ENCODE measurements around the gene ZBTB48.
A peak's percentile ranks its signal among the peaks of the same experiment; 100 is the strongest.
"Not testable (repeated sequence)": the region's sequence is repeated elsewhere in the genome, so short reads cannot be mapped to it uniquely, and the experiment has no call there.

Gene ZBTB48

DNA sequence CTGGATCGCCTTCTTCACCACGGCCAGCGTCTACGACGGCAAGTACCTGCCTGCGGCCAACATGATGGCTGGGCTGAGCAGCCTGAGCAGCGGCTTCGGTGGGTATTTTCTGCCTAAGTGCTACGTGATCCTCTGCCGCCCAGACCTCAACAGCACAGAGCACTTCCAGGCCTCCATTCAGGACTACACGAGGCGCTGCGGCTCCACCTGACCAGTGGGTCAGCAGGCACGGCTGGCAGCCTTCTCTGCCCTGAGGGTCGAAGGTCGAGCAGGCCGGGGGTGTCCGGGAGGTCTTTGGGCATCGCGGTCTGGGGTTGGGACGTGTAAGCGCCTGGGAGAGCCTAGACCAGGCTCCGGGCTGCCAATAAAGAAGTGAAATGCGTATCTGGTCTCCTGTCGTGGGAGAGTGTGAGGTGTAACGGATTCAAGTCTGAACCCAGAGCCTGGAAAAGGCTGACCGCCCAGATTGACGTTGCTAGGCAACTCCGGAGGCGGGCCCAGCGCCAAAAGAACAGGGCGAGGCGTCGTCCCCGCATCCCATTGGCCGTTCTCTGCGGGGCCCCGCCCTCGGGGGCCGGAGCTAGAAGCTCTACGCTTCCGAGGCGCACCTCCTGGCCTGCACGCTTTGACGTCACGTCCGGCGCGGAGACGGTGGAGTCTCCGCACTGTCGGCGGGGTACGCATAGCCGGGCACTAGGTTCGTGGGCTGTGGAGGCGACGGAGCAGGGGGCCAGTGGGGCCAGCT, at the start of gene ZBTB48:
Gene ZBTB48, plus strand, starts transcription at position 621 of the 745 bp plus-strand sequence. CDS start 616 bp downstream, outside the sequence.
- DNase-seq: peak; percentile 94

DNA sequence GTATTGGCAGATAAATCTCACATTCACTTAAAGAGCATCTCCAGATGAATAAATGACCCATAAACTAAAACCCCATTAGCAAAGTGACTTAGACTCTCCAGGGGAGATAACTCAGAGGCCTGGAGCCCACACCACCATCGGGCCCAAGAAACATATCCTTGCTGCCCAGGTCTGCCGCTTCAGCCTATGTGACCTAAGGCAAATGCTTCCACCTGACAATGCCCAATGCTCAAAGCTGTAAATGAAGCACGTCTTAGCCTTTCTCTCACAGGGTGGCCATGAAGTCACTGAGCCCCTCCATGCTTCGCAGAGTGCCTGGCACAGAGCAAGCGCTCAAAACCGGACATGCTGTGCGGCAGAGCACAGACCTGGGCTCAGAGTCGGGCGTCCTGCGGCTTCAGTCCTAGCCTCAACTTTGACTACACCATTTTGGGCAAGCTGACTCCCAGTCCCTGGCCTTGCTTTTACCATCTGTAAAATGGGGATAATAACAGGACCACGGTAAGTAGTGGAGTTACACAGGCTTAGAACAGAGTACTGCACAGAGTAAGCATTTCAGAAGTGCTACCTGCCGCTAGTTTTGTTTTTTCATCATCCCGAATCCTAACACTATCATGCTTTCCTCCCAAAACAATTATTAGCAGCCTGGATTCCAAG, 49.2 kb upstream of the ZBTB48 start:
- no peak for DNase-seq

DNA sequence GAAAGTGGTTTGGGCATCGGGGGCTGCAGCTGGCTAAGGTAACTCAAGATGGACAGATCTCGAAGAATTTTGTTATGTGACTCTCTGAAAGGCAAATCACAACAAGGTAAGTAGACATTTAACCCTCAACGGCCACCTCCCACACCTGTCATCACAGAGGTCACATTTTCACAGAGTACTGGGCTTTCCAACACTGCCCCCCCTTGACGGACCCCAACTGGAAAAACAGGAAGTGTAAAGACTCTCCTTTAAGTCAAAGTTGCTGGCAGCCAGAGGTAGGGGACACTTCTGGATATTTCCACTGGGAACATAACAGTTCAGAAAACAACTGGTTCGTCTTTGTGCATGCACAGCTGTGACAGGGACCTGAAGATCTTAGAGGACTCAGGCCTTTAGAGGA, 47.8 kb upstream of the ZBTB48 start:
- DNase-seq: no peak

DNA sequence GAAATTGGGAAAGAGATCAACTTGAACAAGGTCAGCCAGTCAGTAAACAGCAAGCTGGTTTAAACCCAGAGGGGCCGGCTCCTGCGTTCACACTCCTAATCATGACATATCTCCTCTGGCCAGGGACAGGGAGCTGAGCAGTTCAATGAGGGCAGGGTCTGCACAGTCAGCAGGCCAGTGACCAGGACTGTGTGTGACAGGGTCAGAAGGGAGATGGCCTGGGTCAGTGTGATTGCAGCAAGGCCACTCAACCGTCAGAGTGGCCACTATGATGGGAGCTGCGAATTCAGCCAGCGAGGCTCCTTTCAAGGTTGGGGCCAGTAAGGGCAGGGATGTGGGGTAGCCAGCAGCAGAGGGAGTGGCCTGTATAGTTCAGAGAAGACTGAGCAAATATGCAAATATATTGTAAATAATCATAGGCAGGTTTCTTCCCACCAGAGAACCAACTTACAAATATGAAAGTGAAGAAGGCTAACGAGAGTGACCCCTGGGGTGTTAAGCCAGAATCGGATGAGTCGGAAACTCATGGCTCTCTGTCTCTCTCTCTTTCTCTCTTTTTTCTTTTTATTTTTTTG, 45.5 kb upstream of the ZBTB48 start:
- no peak for DNase-seq

DNA sequence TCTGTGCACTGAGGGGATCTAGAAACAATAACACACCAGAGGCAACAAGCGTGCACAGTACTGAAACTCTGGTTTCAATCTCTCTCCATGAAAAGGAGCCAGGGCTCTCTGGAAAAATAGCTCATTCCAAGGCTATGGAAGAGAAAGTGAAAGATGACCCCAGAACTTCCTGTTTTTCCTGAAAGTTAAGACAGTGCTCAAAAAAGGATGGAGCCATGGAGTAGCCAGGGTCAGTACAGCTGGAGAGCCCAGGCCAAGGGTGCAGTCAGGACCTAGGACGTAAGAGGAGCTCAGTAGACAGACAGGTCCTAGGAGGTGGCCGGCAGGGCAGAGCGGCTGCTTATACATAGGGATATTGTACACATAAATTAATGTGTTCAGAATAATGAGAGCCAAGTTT, 44.6 kb upstream of the ZBTB48 start:
- DNase-seq: no peak

DNA sequence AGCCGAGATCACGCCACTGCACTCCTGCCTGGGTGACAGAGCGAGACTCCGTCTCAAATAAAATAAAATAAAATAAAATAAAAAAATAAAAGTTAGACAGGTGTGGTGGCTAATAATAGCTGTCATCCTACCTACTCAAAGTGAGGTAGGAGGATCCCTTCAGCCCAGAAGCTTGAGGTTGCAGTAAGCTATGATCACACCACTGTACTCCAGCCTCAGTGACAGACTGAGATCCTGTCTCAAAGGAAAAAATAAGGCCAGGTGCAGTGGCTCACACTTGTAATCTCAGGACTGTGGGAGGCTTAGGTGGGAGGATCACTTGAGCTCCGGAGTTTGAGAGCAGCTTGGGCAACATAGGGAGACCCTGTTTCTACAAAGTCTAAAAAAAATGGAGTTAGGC, 43.5 kb upstream of the ZBTB48 start:
- no peak for DNase-seq

DNA sequence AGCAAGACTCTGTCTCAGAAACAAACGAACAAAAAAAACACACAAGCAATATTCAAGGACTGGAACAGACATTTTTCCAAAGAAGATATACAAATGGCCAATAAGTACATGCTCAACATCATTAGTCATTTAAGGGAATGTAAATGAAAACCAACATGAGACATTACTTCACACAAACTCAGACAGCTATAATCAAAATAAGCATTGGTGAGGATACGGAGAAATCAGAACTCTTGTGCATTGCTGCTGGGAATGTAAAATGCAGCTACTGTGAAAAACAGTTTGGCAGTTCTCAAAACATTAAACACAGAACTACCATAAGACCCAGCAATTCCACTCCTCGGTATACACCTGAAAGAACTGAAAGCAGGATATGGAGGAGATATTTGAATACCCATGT, 40.8 kb upstream of the ZBTB48 start:
- no peak for DNase-seq

DNA sequence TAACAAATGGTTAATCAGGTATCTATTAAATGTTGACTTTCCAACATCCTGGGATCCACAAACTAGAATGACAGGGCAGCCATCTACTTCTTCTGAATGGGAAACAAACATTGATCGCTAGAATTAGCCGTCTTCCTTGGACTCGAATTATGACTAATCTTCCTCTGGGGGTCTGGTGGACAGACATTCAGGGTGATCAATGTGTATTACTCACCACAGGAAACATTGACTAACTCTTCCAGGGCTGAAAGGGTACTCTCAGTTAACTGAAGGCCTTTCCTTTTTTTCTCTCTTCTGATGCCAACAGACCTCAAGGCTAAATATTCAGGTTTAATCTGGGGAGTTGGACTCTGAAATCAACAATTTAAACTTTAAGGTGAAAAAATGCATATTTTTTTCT, 35.0 kb upstream of the ZBTB48 start:
- no peak for DNase-seq

DNA sequence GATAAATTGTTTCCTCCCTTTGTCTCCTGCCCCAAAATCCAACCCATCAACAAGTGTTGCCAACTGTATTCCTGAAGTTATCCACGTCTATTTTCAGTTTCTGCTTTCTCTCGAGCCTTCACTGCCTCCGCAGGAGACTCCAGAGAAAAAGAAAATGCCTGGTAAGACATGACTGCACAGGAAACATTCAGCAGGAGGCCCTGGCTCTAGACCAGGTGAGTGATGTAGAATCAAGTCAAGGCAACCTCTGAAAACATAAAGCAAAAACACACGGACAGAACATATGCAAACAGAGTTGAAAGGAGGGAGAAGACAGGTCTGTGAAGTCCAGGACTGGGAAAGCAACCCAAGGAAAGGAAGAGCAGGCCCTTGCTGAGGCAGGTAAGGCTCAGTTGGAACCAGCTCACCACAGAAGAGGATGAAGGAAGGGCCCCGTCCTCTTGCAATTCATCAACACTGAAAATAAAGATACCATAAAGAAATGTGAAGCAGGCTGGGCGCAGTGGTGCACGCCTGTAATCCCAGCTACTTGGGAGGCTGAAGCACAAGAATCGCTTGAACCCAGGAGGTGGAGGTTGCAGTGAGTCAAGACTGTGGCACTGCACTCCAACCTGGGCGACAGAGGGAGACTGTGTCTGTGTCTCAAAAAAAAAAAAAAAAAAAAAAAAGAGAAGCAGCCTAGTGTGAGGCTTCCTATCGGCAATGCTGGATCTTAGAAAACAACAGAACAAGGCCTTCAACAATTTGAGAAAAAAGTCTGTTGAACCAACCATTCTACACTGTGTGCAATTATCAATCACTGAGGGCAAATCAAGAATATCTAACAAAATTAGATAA, 34.3 kb upstream of the ZBTB48 start:
- DNase-seq: peak; percentile 27

DNA sequence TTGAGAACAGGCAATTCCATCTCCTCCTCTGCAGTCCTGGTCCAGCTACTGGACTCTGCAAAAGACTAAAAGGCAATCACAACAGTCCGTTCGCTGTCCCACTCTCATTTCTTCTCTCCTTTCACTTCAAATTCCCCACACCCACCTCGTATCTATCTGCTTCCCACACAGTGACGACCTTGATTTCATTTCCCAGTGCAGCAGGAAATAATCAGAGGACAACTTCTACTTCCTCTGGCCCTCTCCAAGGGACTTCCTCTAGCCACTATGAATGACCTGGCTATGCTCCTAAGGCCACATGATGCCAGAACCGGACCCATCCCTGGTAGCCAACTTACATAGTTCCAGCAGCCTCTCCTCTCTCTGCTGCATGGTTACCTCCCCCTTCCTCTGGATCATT, 33.5 kb upstream of the ZBTB48 start:
- no peak for DNase-seq

DNA sequence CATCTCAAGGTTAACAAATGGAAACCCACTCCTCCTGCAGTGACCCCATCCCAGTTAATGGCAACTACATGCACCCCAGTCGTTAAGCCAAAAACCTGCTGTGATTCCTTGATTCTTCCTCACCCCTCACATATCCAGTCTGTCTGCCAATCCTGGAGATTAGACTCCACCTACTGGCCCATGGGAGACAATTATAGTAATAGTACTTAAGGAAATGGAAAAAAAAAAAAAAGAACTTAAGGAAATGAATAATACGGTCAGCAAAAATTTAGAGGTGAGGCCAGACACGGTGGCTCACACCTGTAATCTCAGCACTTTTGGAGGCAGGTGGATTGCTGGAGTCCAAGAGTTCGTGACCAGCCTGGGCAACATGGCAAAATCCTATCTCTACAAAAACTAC, 32.5 kb upstream of the ZBTB48 start:
- DNase-seq: no peak

DNA sequence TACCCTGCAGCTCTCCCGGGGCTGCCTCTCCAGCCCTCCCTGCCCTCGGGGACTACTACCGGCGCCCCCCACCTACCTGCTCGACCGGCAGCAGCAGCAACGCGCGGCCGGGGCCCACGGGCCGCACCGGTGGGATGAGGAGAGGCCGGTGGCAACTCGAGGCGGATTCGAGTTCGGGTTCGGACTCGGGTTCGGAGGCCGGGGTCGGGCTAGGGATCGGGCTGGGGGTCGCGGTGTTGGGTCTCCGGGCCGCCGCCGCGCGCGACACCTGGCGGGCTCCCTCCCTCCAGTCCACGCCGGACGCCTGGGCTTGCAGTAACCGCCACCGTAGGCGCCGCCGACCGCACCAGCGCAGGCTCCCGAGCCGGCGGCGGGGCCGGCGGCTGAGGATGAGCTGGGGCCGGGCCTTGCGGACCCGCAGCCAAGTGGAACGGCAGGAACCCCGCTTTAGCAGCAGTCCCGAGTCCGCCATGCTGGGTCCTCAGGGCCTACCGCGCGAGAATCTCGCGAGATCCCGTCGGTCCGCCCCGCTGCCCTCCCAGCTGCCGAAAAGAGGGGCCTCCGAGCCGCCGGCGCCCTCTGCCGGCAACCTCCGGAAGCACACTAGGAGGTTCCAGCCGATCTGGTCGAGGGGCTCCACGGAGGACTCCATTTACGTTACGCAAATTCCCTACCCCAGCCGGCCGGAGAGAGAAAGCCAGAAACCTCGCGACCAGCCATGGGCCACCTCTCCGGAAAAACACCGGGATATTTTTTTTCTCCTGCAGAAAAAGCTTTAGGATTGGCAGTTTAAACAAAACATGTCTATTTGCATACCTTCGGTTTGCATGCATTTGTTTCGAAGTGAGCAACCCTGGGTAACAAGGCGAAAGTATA, 25.5 kb upstream of the ZBTB48 start, which contains the start of gene NOL9:
Gene NOL9, minus strand, starts transcription at position 483 of the 876 bp plus-strand sequence. Its CDS starts 11 bp downstream, at position 472.
- DNase-seq: peak; percentile 91

DNA sequence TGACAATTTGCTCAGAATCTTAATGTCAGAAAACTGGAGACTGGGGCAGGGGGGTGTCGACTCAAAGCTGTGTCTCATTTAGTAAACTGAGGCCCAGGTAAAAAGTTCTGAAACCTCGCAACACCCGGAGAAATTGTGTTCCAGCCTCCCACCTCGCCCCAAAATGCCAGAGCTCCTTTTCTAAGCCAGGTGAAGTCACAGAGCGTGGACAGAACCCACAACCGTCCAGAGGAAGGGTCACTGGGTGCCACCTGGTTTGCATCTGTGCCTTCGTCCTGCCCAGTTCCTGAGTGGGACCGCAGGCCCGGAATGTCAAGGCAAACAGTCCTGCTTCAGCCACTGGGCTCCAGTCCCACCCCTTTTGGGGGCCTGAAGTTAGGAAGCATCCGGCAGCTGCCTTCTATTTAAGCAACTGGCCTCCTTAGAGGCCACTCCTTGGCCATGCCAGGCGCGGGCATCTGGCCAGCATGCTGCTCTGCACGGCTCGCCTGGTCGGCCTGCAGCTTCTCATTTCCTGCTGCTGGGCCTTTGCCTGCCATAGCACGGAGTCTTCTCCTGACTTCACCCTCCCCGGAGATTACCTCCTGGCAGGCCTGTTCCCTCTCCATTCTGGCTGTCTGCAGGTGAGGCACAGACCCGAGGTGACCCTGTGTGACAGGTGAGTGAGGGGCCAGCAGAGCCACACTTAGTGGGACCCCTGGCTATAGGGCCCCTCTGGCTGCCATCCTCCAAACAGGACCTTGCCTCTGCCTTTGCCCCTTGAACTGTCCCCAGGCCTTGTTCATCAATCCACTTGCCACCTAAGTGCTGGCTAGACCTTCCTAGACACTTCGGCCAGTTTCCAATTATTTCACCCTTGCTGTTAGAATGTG, 24.7 kb upstream of the ZBTB48 start, which contains the start of gene TAS1R1:
Gene TAS1R1, plus strand, starts transcription at position 401 of the 872 bp plus-strand sequence. Its CDS starts 67 bp downstream, at position 468.
- no peak for DNase-seq

DNA sequence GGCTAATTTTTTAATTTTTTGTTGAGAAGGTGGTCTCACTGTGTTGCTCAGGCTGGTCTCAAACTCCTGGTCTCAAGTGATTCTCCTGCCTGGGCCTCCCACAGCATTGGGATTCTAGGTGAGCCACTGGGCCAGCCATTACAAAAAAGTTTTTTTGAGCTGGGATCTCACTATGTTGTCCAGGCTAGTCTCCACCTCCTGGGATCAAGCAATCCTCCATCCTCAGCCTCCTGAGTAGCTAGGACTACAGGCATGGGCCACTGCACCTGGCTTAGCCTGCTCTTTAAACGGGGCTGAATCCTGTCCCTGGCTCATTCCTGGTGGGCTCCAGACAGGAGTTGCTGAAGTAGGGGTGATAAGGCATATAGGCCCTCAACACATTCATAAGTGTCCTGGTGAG, 22.2 kb upstream of the ZBTB48 start:
- no peak for DNase-seq

DNA sequence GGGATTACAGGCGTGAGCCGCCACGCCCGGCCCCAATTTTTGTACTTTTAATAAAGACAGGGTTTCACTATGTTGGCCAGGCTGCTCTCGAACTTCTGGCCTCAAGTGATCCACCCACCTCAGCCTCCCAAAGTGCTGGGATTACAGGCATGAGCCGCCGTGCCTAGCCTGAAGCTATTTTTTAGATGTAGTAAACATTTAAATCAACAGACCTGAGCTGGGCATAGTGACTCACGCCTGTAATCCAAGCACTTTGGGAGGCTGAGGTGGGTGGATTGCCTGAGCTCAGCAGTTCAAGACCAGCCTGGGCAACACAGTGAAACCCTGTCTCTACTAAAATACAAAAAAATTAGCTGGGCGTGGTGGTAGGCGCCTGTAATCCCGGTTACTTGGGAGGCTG, 20.6 kb upstream of the ZBTB48 start:
- DNase-seq: not testable (repeated sequence)

DNA sequence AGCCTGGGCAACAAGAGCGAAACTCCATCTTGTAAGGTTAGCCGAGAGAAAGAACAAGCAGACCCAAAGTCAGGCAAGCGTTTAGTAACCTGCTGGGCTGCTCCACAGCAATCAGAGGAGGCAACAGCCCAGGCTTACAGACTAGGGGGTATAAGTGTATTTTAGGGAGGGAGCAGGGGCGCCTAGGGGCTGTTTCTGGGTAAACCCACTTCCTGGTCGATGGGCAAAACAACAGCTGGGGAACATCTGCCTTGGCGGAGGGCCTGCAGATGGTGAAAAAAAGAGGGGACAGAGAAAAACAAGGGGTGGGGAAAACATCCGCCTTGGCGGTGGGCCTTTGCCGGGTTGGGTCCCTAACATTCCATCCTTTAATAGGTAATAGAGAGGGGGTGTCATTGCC, 19.5 kb upstream of the ZBTB48 start:
- DNase-seq: no peak

DNA sequence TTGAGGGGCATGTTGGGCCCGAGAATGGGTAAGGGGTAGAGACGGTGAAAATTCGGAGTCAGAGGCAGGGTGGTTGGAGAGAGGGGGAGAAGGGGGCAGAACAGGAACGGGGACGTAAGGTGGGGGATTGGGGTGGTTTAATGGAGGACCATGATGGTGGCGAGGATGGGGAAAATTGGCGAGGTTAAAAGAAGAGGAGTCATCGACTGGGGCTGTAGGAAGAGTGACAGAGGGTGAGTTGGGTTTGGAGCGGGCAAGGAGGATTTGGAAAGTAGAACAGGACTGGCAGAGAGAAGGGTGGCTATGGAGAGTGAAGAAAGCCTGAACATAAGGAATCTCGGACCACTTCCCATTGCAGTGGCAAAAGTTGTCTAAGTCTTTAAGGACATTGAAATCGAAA, 10.8 kb upstream of the ZBTB48 start:
- DNase-seq: no peak

DNA sequence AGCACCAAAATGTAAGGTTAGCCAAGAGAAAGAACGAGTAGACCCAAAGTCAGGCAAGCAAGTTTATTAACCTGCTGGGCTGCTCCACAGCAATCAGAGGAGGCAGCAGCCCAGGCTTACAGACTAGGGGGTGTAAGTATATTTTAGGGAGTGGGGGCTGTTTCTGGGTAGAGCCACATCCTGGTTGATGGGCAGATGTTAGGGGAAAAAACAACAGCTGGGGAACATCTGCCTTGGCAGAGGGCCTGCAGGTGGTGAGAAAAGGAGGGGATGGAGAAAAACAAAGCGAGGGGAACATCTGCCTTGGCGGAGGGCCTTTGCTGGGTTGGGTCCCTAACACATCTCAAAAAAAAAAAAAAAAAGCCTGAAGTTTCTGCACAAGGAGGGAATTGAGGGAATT, 9.7 kb upstream of the ZBTB48 start:
- DNase-seq: no peak

DNA sequence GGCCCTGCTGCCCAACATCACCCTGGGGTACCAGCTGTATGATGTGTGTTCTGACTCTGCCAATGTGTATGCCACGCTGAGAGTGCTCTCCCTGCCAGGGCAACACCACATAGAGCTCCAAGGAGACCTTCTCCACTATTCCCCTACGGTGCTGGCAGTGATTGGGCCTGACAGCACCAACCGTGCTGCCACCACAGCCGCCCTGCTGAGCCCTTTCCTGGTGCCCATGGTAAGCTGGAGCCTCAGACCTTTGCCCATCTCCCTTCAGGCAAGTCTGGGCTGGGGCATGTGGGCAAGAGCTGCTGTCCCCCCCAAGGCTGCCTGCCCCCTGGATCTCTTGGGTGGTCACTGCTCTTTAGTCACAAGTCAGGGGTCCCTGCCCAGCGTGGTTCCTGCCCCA, 8.8 kb upstream of the ZBTB48 start:
- no peak for DNase-seq

DNA sequence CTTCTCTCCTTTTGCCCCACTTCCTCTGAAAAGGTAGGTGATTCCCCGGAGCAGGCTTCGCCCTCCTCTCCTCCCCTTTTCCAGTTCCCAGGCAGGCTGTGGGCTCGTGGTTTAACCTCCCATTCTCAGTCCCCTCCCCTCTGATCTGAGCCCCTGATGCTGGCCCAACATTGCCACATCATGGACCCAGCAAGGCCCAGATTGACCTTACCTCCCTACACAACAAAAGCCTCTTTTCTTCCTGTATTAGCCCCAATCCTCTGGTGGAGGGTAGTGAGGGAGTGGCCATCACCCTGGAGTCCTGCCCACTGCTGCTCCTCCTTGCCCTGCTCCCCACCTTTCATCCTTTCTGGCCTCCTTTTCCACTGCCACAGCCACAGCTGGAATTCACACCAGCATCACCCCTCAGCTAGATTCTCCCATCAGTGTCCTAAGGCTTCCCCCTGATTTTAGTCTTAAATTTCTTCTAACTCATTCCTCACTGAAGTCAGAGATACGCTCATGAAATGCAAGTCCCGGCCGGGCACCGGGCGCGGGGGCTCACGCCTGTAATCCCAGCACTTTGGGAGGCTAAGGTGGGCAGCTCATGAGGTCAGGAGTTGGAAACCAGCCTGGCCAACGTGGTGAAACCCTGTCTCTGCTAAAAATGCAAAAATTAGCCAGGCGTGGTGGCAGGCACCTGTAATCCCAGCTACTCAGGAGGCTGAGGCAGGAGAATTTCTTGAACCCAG, 7.0 kb upstream of the ZBTB48 start:
- no peak for DNase-seq
